22Rv1 (cell line): ENCODE measurements around the gene TLR7.

Experiments
- H3K27ac ChIP-seq: fragments of 450-650 bp; 2 replicates; pipeline ENCODE4 v1.5.1; 2017
- ZFX ChIP-seq: fragments of 450-650 bp; IDR thresholded peaks from 2 replicates; pipeline ENCODE4 v1.6.1; 2017; ENCODE audit warnings: antibody characterized with exemption, borderline replicate concordance
- TF ChIP-seq, protein P1 (sequence below): fragments of 450-650 bp; IDR thresholded peaks from 2 replicates; pipeline ENCODE4 v1.5.1; 2017; ENCODE audit warnings: mild to moderate bottlenecking

TLR7 gene

DNA sequence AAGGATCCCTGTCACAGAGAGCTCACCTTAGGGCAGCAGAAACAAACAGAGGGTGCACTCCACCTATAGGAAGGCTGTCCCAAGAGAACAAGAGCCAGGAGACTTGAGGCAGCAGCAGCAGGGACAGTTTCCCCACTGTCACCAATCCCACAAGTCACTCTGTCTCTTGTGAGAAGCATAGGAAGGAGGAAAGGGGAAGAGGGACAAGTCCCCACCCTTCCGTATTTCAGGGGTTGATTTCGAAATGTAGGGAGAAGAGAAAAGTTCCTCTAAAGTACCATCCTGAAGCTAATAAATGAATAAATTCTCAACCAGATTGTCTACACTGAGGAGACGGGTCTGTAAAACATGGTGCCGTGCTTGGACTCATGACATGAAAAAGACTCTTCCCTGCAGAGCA lies 30.1 kb downstream of the TLR7 start:
- no peak overlapping the region for H3K27ac ChIP-seq
- TF ChIP-seq ZFX: no peak
- TF ChIP-seq, protein P1, sequence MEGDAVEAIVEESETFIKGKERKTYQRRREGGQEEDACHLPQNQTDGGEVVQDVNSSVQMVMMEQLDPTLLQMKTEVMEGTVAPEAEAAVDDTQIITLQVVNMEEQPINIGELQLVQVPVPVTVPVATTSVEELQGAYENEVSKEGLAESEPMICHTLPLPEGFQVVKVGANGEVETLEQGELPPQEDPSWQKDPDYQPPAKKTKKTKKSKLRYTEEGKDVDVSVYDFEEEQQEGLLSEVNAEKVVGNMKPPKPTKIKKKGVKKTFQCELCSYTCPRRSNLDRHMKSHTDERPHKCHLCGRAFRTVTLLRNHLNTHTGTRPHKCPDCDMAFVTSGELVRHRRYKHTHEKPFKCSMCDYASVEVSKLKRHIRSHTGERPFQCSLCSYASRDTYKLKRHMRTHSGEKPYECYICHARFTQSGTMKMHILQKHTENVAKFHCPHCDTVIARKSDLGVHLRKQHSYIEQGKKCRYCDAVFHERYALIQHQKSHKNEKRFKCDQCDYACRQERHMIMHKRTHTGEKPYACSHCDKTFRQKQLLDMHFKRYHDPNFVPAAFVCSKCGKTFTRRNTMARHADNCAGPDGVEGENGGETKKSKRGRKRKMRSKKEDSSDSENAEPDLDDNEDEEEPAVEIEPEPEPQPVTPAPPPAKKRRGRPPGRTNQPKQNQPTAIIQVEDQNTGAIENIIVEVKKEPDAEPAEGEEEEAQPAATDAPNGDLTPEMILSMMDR: no peak

DNA sequence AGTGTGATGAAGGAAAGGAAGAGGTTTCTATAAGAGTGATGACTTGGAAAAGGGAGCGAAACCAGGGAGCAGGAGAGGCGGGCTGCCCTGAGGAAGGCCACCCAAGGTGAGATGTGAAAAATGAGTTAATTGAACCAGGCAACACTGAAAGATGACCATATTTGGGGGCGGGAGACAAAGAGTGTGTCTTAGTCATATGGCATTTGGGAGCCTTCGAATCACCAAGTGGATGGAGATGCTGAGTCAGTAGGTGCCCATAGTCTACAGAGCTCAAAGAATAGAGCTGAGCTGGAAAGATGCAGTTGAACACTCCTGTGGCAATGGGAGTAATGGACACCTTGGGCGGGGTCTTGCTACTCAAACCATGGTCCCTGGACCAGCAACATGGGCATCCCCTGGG lies 31.2 kb downstream of the TLR7 start:
- TF ChIP-seq ZFX: no peak
- TF ChIP-seq, protein P1: no peak
- H3K27ac ChIP-seq: no peak overlapping the region

DNA sequence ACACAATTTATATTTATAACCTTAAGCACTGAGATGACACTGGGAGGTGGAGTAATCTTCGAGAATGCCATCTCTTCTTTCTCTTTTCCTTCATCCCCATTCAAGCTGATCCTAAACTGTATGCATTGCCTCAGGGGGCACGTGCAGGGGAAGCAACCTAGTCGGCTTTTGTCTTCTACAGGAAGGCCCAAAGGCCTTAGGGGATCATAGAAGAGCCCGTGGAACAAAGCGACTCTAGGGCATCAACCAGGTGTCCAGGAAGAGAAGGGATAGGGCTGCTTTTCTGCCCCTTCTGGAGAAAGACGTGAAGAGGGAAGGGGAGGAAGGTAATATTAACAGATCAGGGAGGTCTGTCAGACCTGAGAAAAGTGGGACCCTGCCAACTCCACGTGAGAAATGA lies 32.6 kb downstream of the TLR7 start:
- TF ChIP-seq, protein P1: no peak
- TF ChIP-seq ZFX: no peak
- H3K27ac ChIP-seq: no peak overlapping the region

DNA sequence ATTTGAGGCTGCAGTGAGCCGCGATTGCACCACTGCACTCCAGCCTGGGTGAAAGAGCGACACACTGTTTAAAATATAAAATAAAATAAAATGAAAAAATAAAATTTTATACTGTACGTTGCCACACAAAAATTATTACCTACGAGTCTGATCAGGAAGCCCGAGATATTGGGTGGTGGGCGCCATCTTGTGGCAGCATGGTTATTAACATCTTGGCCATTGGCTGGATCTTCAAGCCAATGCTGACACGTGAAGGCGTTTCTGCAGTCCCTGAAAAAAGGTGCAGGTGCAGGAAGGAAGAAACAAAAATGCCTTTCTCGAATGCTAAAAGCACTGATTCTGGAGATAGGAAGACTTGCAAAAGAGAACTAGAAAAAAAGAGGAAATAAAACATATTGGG lies 34.6 kb downstream of the TLR7 start:
- H3K27ac ChIP-seq: no peak overlapping the region
- no peak for TF ChIP-seq ZFX
- TF ChIP-seq, protein P1: peak; percentile 69

DNA sequence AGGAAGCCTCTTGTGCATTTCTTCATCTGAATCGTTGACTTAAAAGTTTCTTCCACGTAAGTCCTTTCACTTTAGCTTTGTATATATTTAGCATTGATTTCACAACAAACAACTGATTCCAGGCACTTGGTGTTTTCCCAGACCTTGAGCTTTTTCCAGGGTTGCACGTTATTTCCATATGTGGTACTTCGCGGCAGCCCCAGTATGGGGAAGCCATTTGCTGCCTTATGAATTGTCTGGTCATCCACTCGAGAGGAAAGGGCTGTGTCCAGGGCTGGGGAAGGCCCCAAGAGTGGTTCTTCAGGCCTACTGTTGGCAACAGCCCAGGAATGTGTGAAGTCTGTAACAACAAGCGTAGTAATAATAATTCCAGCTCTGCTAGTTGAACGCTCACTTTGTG lies 36.8 kb downstream of the TLR7 start:
- H3K27ac ChIP-seq: no peak overlapping the region
- TF ChIP-seq, protein P1: no peak
- no peak for TF ChIP-seq ZFX

DNA sequence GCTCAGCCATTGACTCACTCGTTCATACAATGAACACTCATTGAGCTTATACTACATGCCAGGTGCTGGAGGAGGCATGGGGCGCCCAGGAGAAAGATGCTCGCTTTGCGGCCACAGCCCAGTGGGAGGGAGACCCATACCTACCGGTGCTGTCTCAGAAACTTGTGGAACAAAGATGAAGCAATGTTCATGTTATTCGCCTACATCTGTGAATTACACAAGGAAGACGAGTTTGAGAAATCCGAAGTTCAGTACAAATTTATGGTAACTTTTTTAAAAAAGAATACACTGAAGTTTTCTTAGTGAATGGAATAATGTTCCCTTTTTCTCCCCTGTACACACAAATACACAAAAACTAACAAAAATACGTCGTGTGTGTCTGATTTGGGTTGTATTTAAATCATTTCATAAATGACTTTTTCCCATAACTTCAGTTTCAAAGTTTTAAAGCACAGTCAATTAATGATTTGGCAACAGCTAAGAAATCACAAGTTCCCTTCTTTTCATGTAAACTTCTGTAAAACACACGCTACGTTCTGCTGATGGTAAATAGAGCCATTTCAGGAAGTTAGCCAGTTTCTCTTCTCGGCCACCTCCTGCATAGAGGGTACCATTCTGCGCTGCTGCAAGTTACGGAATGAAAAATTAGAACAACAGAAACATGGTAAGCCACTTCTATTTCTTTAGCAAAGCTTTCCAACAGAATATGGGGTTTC lies 39.3 kb downstream of the TLR7 start, which contains the start of gene TLR8:
Gene TLR8, plus strand, starts transcription at position 575 of the 716 bp plus-strand sequence. Its CDS starts 87 bp downstream, at position 662.
- TF ChIP-seq ZFX: no peak
- TF ChIP-seq, protein P1: no peak
- no peak within 1 kb of the TSS for H3K27ac ChIP-seq

DNA sequence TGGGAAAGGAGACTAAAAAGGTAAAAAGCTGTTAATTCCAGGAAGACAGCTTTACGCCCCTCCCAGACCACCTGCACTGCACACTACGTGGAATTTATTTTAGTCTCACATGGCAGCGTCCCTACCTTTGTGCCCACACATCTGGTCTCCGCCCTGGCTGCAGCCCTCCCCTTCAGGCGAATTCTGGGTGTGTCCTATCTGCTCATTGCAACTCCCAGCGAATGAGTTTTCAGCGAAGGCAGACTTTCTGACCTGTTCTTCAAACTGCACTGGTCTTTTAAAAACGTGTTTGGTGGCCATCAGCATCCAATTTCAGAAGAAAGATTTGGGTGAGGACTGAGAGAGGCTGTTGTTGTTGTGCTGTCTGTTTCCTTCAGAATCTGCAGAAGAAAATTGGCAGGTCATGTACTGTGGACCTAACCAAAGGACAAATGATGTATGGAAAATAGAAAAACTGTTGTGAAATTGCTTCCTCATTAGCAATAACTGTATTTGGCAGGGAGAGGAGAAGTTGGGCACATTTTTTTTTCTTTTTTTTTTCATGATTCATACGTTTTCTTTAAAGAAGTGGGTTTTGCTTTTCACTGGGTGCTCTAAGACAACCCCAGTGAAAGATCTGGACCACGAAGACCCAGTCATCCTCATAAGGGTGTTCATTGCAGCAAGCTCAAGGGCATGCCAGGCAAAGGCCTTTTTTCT lies 43.7 kb downstream of the TLR7 start:
- H3K27ac ChIP-seq: no peak overlapping the region
- no peak for TF ChIP-seq ZFX
- TF ChIP-seq, protein P1: no peak
